ENCODE results near the gene CDKN2B-AS1.

CDKN2B-AS1 gene

DNA sequence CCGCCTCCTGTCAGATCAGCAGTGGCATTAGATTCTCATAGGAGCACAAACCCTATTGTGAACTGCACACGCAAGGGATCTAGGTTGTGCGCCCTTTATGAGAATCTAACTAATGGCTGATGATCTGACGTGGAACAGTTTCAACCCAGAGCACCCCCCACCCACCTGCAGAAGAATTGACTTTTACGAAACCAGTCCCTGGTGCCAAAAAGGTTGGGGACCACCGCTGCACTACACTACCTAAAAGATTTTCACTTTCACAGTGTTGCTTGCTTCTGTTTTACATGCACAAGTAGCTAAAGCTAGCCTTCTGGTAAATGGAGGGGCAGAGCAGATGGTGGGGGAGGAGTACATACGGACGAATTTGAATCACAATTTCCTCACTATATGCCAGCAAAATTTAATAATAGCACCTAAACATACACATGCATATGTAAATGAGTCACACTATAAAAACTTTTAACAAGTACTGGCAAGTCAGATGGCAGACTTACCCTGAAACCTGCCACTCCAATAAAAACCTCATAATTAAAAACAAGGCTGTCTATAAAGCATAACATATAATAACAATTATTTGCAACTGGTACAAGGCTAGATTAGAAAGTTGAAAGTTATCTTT lies 38.5 kb downstream of the CDKN2B-AS1 start:
- Histone ChIP-seq H3K79me2 (ENCODE audit: insufficient read depth, low read length) (no peaks in the 10 kb centered on the region), H2AFZ (ENCODE audit: low read depth, low read length, severe bottlenecking) (no peak overlapping the region), H3K9me2 (replicated peaks; ENCODE audit: insufficient read depth, low read length) (no peaks in the 10 kb centered on the region), H4K20me1 (ENCODE audit: low read depth, low read length) (no peaks in the 10 kb centered on the region), H3K4me3 (ENCODE audit: insufficient read depth, low read length, poor library complexity, severe bottlenecking) (no peak overlapping the region), H3K27ac (ENCODE audit: low read depth, low read length) (no peak overlapping the region), H3K27me3 (ENCODE audit: low read length) (no peaks in the 10 kb centered on the region), H3K9me3 (ENCODE audit: insufficient read depth, low read length) (no peaks in the 10 kb centered on the region), H3K9ac (ENCODE audit: low read length) (no peak overlapping the region), H3K36me3 (ENCODE audit: low read length) (no peaks in the 10 kb centered on the region), H3K4me2 (ENCODE audit: low read depth, low read length, poor library complexity, severe bottlenecking) (no peak overlapping the region), H3F3A (ENCODE audit: insufficient read depth) (no peaks in the 10 kb centered on the region)
- TF ChIP-seq EZH2phosphoT487 (conservative IDR thresholded peaks at IDR 0.05; ENCODE audit: low read length): no peak
- TF ChIP-seq, protein P1, sequence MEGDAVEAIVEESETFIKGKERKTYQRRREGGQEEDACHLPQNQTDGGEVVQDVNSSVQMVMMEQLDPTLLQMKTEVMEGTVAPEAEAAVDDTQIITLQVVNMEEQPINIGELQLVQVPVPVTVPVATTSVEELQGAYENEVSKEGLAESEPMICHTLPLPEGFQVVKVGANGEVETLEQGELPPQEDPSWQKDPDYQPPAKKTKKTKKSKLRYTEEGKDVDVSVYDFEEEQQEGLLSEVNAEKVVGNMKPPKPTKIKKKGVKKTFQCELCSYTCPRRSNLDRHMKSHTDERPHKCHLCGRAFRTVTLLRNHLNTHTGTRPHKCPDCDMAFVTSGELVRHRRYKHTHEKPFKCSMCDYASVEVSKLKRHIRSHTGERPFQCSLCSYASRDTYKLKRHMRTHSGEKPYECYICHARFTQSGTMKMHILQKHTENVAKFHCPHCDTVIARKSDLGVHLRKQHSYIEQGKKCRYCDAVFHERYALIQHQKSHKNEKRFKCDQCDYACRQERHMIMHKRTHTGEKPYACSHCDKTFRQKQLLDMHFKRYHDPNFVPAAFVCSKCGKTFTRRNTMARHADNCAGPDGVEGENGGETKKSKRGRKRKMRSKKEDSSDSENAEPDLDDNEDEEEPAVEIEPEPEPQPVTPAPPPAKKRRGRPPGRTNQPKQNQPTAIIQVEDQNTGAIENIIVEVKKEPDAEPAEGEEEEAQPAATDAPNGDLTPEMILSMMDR (IDR thresholded peaks at IDR 0.05; ENCODE audit: insufficient read depth, low read length, poor library complexity, severe bottlenecking): no peak

- no peaks in the 10 kb centered on the region for H3K9me2 ChIP-seq (replicated peaks; ENCODE audit: insufficient read depth, low read length)
- no peaks in the 10 kb centered on the region for H3K9me3 ChIP-seq (ENCODE audit: insufficient read depth, low read length)
- no peak overlapping the region for H3K4me3 ChIP-seq (ENCODE audit: insufficient read depth, low read length, poor library complexity, severe bottlenecking)
- no peak overlapping the region for H3K4me2 ChIP-seq (ENCODE audit: low read depth, low read length, poor library complexity, severe bottlenecking)
- TF ChIP-seq, protein P1 (IDR thresholded peaks at IDR 0.05; ENCODE audit: insufficient read depth, low read length, poor library complexity, severe bottlenecking): no peak
- no peak for TF ChIP-seq EZH2phosphoT487 (conservative IDR thresholded peaks at IDR 0.05; ENCODE audit: low read length)
- H3F3A ChIP-seq (ENCODE audit: insufficient read depth): no peaks in the 10 kb centered on the region
- H3K27ac ChIP-seq (ENCODE audit: low read depth, low read length): no peak overlapping the region
- H3K36me3 ChIP-seq (ENCODE audit: low read length): no peaks in the 10 kb centered on the region
- H3K79me2 ChIP-seq (ENCODE audit: insufficient read depth, low read length): no peaks in the 10 kb centered on the region
- H3K27me3 ChIP-seq (ENCODE audit: low read length): no peaks in the 10 kb centered on the region
- no peak overlapping the region for H3K9ac ChIP-seq (ENCODE audit: low read length)
- no peak overlapping the region for H2AFZ ChIP-seq (ENCODE audit: low read depth, low read length, severe bottlenecking)
- no peaks in the 10 kb centered on the region for H4K20me1 ChIP-seq (ENCODE audit: low read depth, low read length)
Measured at GRCh38 chr9:22035591-22036011, 41.0 kb downstream of the CDKN2B-AS1 start.

DNA sequence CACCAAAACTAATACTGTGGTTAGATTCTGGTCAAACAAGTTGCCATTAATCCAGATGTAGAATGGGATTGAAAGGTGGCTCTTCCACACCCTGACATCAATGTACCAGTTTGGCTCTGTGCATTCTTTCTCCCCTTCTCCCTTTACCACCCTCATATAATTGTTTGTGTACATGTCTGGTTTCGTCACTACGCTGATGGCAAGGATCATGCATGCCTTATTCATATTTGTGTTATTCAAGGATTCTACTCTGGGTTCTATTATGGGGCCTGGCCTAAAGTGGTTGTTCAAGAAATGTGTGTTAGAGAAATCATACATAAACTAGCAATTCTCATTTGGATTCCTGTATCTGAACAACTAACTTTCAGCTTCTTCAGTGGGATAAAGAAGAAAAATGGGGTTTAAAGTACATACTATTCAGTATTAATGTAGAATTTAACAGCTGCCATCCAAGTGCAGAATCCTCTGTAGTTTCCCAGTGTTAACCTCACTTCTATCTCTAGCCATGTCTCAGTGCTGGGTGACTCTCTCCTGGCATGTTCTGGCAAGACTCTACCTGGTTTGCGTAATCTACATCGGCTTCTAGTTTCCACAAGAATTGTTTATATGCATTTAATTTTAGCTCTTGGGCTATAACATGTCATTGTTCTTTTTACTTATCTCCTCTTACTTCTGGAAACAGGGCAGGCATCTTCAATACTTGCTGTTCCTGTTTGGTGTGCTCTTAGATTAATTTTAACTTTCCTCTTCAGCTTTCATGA lies 42.5 kb downstream of the CDKN2B-AS1 start:
- Histone ChIP-seq H3K9ac (ENCODE audit: low read length) (no peak overlapping the region), H3K9me2 (replicated peaks; ENCODE audit: insufficient read depth, low read length) (no peaks in the 10 kb centered on the region)

More for the DNA sequence above, 42.5 kb downstream of the CDKN2B-AS1 start:
- Histone ChIP-seq H3K27ac (ENCODE audit: low read depth, low read length) (no peak overlapping the region), H2AFZ (ENCODE audit: low read depth, low read length, severe bottlenecking) (no peak overlapping the region), H3K79me2 (ENCODE audit: insufficient read depth, low read length) (no peaks in the 10 kb centered on the region), H3K4me2 (ENCODE audit: low read depth, low read length, poor library complexity, severe bottlenecking) (no peak overlapping the region), H3F3A (ENCODE audit: insufficient read depth) (no peaks in the 10 kb centered on the region), H4K20me1 (ENCODE audit: low read depth, low read length) (no peaks in the 10 kb centered on the region), H3K4me3 (ENCODE audit: insufficient read depth, low read length, poor library complexity, severe bottlenecking) (no peak overlapping the region), H3K9me3 (ENCODE audit: insufficient read depth, low read length) (no peaks in the 10 kb centered on the region), H3K27me3 (ENCODE audit: low read length) (no peaks in the 10 kb centered on the region), H3K36me3 (ENCODE audit: low read length) (no peaks in the 10 kb centered on the region)
- no peak for TF ChIP-seq EZH2phosphoT487 (conservative IDR thresholded peaks at IDR 0.05; ENCODE audit: low read length)
- TF ChIP-seq, protein P1 (IDR thresholded peaks at IDR 0.05; ENCODE audit: insufficient read depth, low read length, poor library complexity, severe bottlenecking): no peak

Measured in SU-DHL-6 (cell line).